ENCODE measurements around the gene CTNNB1. TPM values are rescaled to one million over a fixed set of nuclear protein-coding genes. Genes with fewer than 3 reads are reported as not detected.

CTNNB1 gene
- total RNA-seq, 1 donor = 1,165 TPM

- Histone ChIP-seq H3K27me3 (ENCODE audit: insufficient read depth, low read length) (peaks cover 5% of the 10 kb centered on the region), H2AFZ (ENCODE audit: low read length) (no peak overlapping the region), H3K4me1 (ENCODE audit: insufficient read depth, low read length) (no peaks in the 10 kb centered on the region), H3K4me3 (ENCODE audit: insufficient read depth, low read length) (no peak overlapping the region), H3K4me2 (ENCODE audit: insufficient read depth, low read length) (no peak overlapping the region), H3K79me2 (ENCODE audit: insufficient read depth, low read length) (no peaks in the 10 kb centered on the region), H3K27ac (ENCODE audit: low read depth, low read length) (no peak overlapping the region), H4K20me1 (ENCODE audit: insufficient read depth, low read length) (no peaks in the 10 kb centered on the region), H3K36me3 (ENCODE audit: insufficient read depth, low read length) (no peaks in the 10 kb centered on the region), H3K9me3 (ENCODE audit: low read depth, low read length) (no peaks in the 10 kb centered on the region)
- TF ChIP-seq CTCF (IDR thresholded peaks at IDR 0.05; ENCODE audit: extremely low read depth, low read depth, low read length) = no peak
- no peak for DNase-seq (ENCODE audit: insufficient read length, low spot score, missing footprints)
Measured at GRCh38 chr3:41190509-41191284, 8.6 kb upstream of the CTNNB1 start.

- peaks cover 5% of the 10 kb centered on the region for H3K27me3 ChIP-seq (ENCODE audit: insufficient read depth, low read length)
- H3K4me2 ChIP-seq (ENCODE audit: insufficient read depth, low read length) = no peak overlapping the region
- no peak overlapping the region for H3K4me3 ChIP-seq (ENCODE audit: insufficient read depth, low read length)
- no peak for DNase-seq (ENCODE audit: insufficient read length, low spot score, missing footprints)
- H4K20me1 ChIP-seq (ENCODE audit: insufficient read depth, low read length) = no peaks in the 10 kb centered on the region
- H3K4me1 ChIP-seq (ENCODE audit: insufficient read depth, low read length) = no peaks in the 10 kb centered on the region
- H2AFZ ChIP-seq (ENCODE audit: low read length) = no peak overlapping the region
- H3K27ac ChIP-seq (ENCODE audit: low read depth, low read length) = no peak overlapping the region
- no peak for TF ChIP-seq CTCF (IDR thresholded peaks at IDR 0.05; ENCODE audit: extremely low read depth, low read depth, low read length)
- no peaks in the 10 kb centered on the region for H3K79me2 ChIP-seq (ENCODE audit: insufficient read depth, low read length)
- no peaks in the 10 kb centered on the region for H3K36me3 ChIP-seq (ENCODE audit: insufficient read depth, low read length)
- H3K9me3 ChIP-seq (ENCODE audit: low read depth, low read length) = no peaks in the 10 kb centered on the region
Measured at GRCh38 chr3:41192885-41193284, 6.4 kb upstream of the CTNNB1 start.

GRCh38 chr3:41193794-41194539 lies 5.3 kb upstream of the CTNNB1 start:
- H3K79me2 ChIP-seq (ENCODE audit: insufficient read depth, low read length) = no peaks in the 10 kb centered on the region
- no peaks in the 10 kb centered on the region for H4K20me1 ChIP-seq (ENCODE audit: insufficient read depth, low read length)
- no peaks in the 10 kb centered on the region for H3K36me3 ChIP-seq (ENCODE audit: insufficient read depth, low read length)
- TF ChIP-seq CTCF (IDR thresholded peaks at IDR 0.05; ENCODE audit: extremely low read depth, low read depth, low read length) = no peak
- H3K27ac ChIP-seq (ENCODE audit: low read depth, low read length) = no peak overlapping the region
- no peak for DNase-seq (ENCODE audit: insufficient read length, low spot score, missing footprints)
- no peaks in the 10 kb centered on the region for H3K9me3 ChIP-seq (ENCODE audit: low read depth, low read length)
- H2AFZ ChIP-seq (ENCODE audit: low read length) = no peak overlapping the region
- no peaks in the 10 kb centered on the region for H3K4me1 ChIP-seq (ENCODE audit: insufficient read depth, low read length)
- no peak overlapping the region for H3K4me3 ChIP-seq (ENCODE audit: insufficient read depth, low read length)
- peaks cover 5% of the 10 kb centered on the region for H3K27me3 ChIP-seq (ENCODE audit: insufficient read depth, low read length)
- H3K4me2 ChIP-seq (ENCODE audit: insufficient read depth, low read length) = no peak overlapping the region

GRCh38 chr3:41194701-41195100 lies 4.6 kb upstream of the CTNNB1 start:
- no peaks in the 10 kb centered on the region for H3K9me3 ChIP-seq (ENCODE audit: low read depth, low read length)
- H3K36me3 ChIP-seq (ENCODE audit: insufficient read depth, low read length) = no peaks in the 10 kb centered on the region
- no peak overlapping the region for H3K4me2 ChIP-seq (ENCODE audit: insufficient read depth, low read length)
- TF ChIP-seq CTCF (IDR thresholded peaks at IDR 0.05; ENCODE audit: extremely low read depth, low read depth, low read length) = no peak
- no peaks in the 10 kb centered on the region for H3K4me1 ChIP-seq (ENCODE audit: insufficient read depth, low read length)
- H3K79me2 ChIP-seq (ENCODE audit: insufficient read depth, low read length) = peaks cover 4% of the 10 kb centered on the region
- H4K20me1 ChIP-seq (ENCODE audit: insufficient read depth, low read length) = no peaks in the 10 kb centered on the region
- no peak overlapping the region for H3K4me3 ChIP-seq (ENCODE audit: insufficient read depth, low read length)
- peaks cover 5% of the 10 kb centered on the region for H3K27me3 ChIP-seq (ENCODE audit: insufficient read depth, low read length)
- no peak overlapping the region for H2AFZ ChIP-seq (ENCODE audit: low read length)
- H3K27ac ChIP-seq (ENCODE audit: low read depth, low read length) = no peak overlapping the region
- no peak for DNase-seq (ENCODE audit: insufficient read length, low spot score, missing footprints)
